Tibial nerve (tissue), 4 donors: ENCODE results near the gene RAPGEF2. TPM values are rescaled to one million over a fixed set of nuclear protein-coding genes. Genes with fewer than 3 reads are reported as not detected.
A peak's percentile ranks its signal among the peaks of the same experiment; 100 is the strongest.

Source experiments
- DNase-seq, 2 donors: peaks; one replicate each; pipeline ENCODE4 v3.0.0-alpha.2; 2019; ENCODE audit warnings: low spot score in 2 of 2
- H3K27ac ChIP-seq, 4 donors: fragments of 200-600 bp; sonication (generic) in 3 of 4; one replicate each; pipeline ENCODE4 v1.5.1; 2017 to 2019; ENCODE audit warnings: mild to moderate bottlenecking in 1 of 4
- H3K27me3 ChIP-seq, 2 donors: fragments of 200-600 bp; sonication (generic) in 1 of 2; one replicate each; pipeline versions ENCODE4 v1.5.1 to v1.6.0; 2017 to 2019
- H3K36me3 ChIP-seq, 3 donors: fragments of 200-600 bp; sonication (generic); one replicate each; pipeline ENCODE4 v1.5.1; 2018 to 2019
- H3K4me1 ChIP-seq, 4 donors: fragments of 200-600 bp; sonication (generic) in 3 of 4; one replicate each; pipeline ENCODE4 v1.5.1; 2017 to 2019
- H3K4me3 ChIP-seq, 4 donors: fragments of 200-600 bp; sonication (generic) in 3 of 4; one replicate each; pipeline ENCODE4 v1.5.1; 2017 to 2019; ENCODE audit warnings: mild to moderate bottlenecking in 1 of 4, moderate library complexity in 1 of 4
- H3K9me3 ChIP-seq, 4 donors: fragments of 200-600 bp; sonication (generic) in 3 of 4; one replicate each; pipeline ENCODE4 v1.5.1; 2017 to 2019
- CTCF ChIP-seq, 5 experiments: fragments of 200-600 bp in 3 of 5; fragments of 450-650 bp in 2 of 5; sonication (generic) in 3 of 5; IDR thresholded peaks; one replicate each; pipeline ENCODE4 v1.5.1; 2016 to 2019; ENCODE audit warnings: antibody characterized with exemption in 5 of 5, mild to moderate bottlenecking in 3 of 5, moderate library complexity in 2 of 5
- EP300 ChIP-seq, 2 donors: sonication (generic); formaldehyde crosslinking; IDR thresholded peaks; one replicate each; pipeline ENCODE4 v1.6.1; 2017; ENCODE audit warnings: antibody characterized with exemption in 2 of 2, mild to moderate bottlenecking in 1 of 2
- POLR2A ChIP-seq, 2 donors: fragments of 450-650 bp; IDR thresholded peaks; one replicate each; pipeline ENCODE4 v1.6.1; 2017; ENCODE audit warnings: antibody characterized with exemption in 2 of 2, mild to moderate bottlenecking in 2 of 2, moderate library complexity in 2 of 2
- WGBS, 2 donors: methylation state at CpG; one replicate each; pipeline ENCODE4 v1.1.5; 2018; 5-methylcytosine and 5-hydroxymethylcytosine counted together
- total RNA-seq, 4 donors: library from RNA; depleted of rRNA; stranded (reverse); fragments of >200 nt; gene quantifications; one replicate each; pipeline ENCODE4 v1.1.0, GENCODE V29; 2016

Gene RAPGEF2
- total RNA-seq, 4 donors from 2014 or later: 61.0 to 81.5 (median 69.5) TPM

GRCh38 chr4:159352609-159353008, 249.7 kb downstream of the RAPGEF2 start:
- Histone ChIP-seq H3K27ac (no peak overlapping the region), H3K36me3 (peaks cover 0 to 94% (median 17%) of the 10 kb centered on the region in 3 donors)
- 75 to 77% methylated on average over 7 of the region's 7 CpGs for WGBS, 2 donors

GRCh38 chr4:159353422-159354116, 250.7 kb downstream of the RAPGEF2 start:
- Histone ChIP-seq H3K36me3 (peaks cover 0 to 93% (median 17%) of the 10 kb centered on the region in 3 donors), H3K4me3 (no peak overlapping the region), H3K9me3 (no peaks in the 10 kb centered on the region), H3K4me1 (peaks cover 0 to 7% (median 3%) of the 10 kb centered on the region in 4 donors), H3K27me3 (no peaks in the 10 kb centered on the region), H3K27ac (no peak overlapping the region)
- WGBS, 2 donors: 95 to 96% methylated on average over 15 of the region's 15 CpGs
- no peak for DNase-seq
- TF ChIP-seq CTCF (IDR thresholded peaks at IDR 0.05): no peak
- no peak for TF ChIP-seq EP300 (IDR thresholded peaks at IDR 0.05)
- TF ChIP-seq POLR2A (IDR thresholded peaks at IDR 0.05): no peak

More at GRCh38 chr4:159352609-159353008, 249.7 kb downstream of the RAPGEF2 start:
- no peaks in the 10 kb centered on the region for H3K4me1 ChIP-seq
- H3K9me3 ChIP-seq: no peaks in the 10 kb centered on the region
- no peak for DNase-seq
- H3K27me3 ChIP-seq: no peaks in the 10 kb centered on the region
- no peak for TF ChIP-seq EP300 (IDR thresholded peaks at IDR 0.05)
- TF ChIP-seq POLR2A (IDR thresholded peaks at IDR 0.05): no peak
- TF ChIP-seq CTCF (IDR thresholded peaks at IDR 0.05): no peak
- H3K4me3 ChIP-seq: no peak overlapping the region

- TF ChIP-seq POLR2A (IDR thresholded peaks at IDR 0.05): no peak
- no peak for TF ChIP-seq EP300 (IDR thresholded peaks at IDR 0.05)
- no peak for TF ChIP-seq CTCF (IDR thresholded peaks at IDR 0.05)
- H3K9me3 ChIP-seq: no peaks in the 10 kb centered on the region
- no peak overlapping the region for H3K27ac ChIP-seq
- peaks cover 0 to 94% (median 17%) of the 10 kb centered on the region in 3 donors for H3K36me3 ChIP-seq
- no peak overlapping the region for H3K4me3 ChIP-seq
- H3K4me1 ChIP-seq: peaks cover 0 to 7% (median 3%) of the 10 kb centered on the region in 4 donors
- no peak for DNase-seq
- no peaks in the 10 kb centered on the region for H3K27me3 ChIP-seq
- 98% methylated on average over 3 of the region's 3 CpGs for WGBS, 2 donors
Observed at GRCh38 chr4:159355466-159355865, 252.6 kb downstream of the RAPGEF2 start.

GRCh38 chr4:159357350-159357749, 254.5 kb downstream of the RAPGEF2 start:
- Histone ChIP-seq H3K9me3 (no peaks in the 10 kb centered on the region), H3K27me3 (no peaks in the 10 kb centered on the region), H3K36me3 (peaks cover 0 to 90% (median 16%) of the 10 kb centered on the region in 3 donors), H3K27ac (no peak overlapping the region), H3K4me1 (peaks cover 0 to 7% (median 3%) of the 10 kb centered on the region in 4 donors), H3K4me3 (no peak overlapping the region)
- no peak for DNase-seq
- TF ChIP-seq EP300 (IDR thresholded peaks at IDR 0.05) (no peak), CTCF (IDR thresholded peaks at IDR 0.05) (no peak), POLR2A (IDR thresholded peaks at IDR 0.05) (no peak)
- WGBS, 2 donors: 94 to 95% methylated on average over 8 of the region's 8 CpGs

- Histone ChIP-seq H3K4me1 (peaks cover 0 to 7% (median 3%) of the 10 kb centered on the region in 4 donors), H3K27me3 (no peaks in the 10 kb centered on the region), H3K36me3 (peaks cover 0 to 84% (median 11%) of the 10 kb centered on the region in 3 donors), H3K4me3 (no peak overlapping the region), H3K9me3 (no peaks in the 10 kb centered on the region), H3K27ac (peak overlapping the region in 1 of 4 donors; percentile 43)
- no peak for DNase-seq
- TF ChIP-seq CTCF (IDR thresholded peaks at IDR 0.05) (no peak), EP300 (IDR thresholded peaks at IDR 0.05) (no peak)
- 48 to 54% methylated on average over 2 of the region's 2 CpGs for WGBS, 2 donors
Observed at GRCh38 chr4:159358226-159358625, 255.3 kb downstream of the RAPGEF2 start.
